ENCODE data around the gene ESRRG. TPM values are rescaled to one million over a fixed set of nuclear protein-coding genes. Genes with fewer than 3 reads are reported as not detected.

Gene ESRRG
- total RNA-seq, 1 experiment from 2014 or later = 0.44 TPM

GRCh38 chr1:216482620-216483019 is 240.6 kb downstream of the ESRRG start:
- no CpG with 5 or more reads among the region's 3 CpGs for WGBS (ENCODE audit: extremely low coverage, insufficient read length, low lambda C conversion rate)

More at GRCh38 chr1:216482620-216483019, 240.6 kb downstream of the ESRRG start:
- Mint-ChIP-seq H3K36me3 (ENCODE audit: insufficient read depth in 1 of 3, low read depth in 3 of 3) (peaks cover 0 to 6% (median 2%) of the 10 kb centered on the region in 3 experiments; a peak in 4 of 7 replicates), H3K9me3 (peaks cover 0 to 9% of the 10 kb centered on the region in 2 experiments; a peak in 2 of 5 replicates), H3K27ac (no peak overlapping the region), H3K27me3 (ENCODE audit: low read depth) (peaks cover 18% of the 10 kb centered on the region), H3K4me3 (no peak overlapping the region), H3K4me1 (peaks cover 5 to 10% of the 10 kb centered on the region in 2 experiments; a peak in 3 of 4 replicates)
- H3K79me1 ChIP-seq (ENCODE audit: insufficient read depth, low read depth, low read length, poor library complexity, severe bottlenecking) = no peaks in the 10 kb centered on the region
- no peak overlapping the region for H3K56ac ChIP-seq (ENCODE audit: insufficient read length, low read depth, low read length)
- no peak overlapping the region for H3K9ac ChIP-seq (ENCODE audit: extremely low read depth, insufficient read length, low read length)
- H3K9me3 ChIP-seq (ENCODE audit: control insufficient read depth, low read depth, low read length) = no peaks in the 10 kb centered on the region
- H4K8ac ChIP-seq (replicated peaks; ENCODE audit: insufficient read length, low read depth, low read length) = no peak overlapping the region
- no peak overlapping the region for H3K14ac ChIP-seq (ENCODE audit: insufficient read depth, low read length)
- H4K20me1 ChIP-seq (ENCODE audit: control insufficient read depth, insufficient read depth, insufficient read length) = no peaks in the 10 kb centered on the region
- H3K23ac ChIP-seq (ENCODE audit: insufficient read length, low read depth, low read length) = no peak overlapping the region
- H2AFZ ChIP-seq (ENCODE audit: low read length) = no peak overlapping the region
- no peak overlapping the region for H2BK12ac ChIP-seq (ENCODE audit: insufficient read length, low read depth, low read length)
- H2BK20ac ChIP-seq (ENCODE audit: low read depth, low read length, poor library complexity, severe bottlenecking) = no peak overlapping the region
- no peak overlapping the region for H3K27ac ChIP-seq (ENCODE audit: insufficient read length, low read depth, low read length)
- no peaks in the 10 kb centered on the region for H3K23me2 ChIP-seq (ENCODE audit: insufficient read length, low read depth, low read length, poor library complexity, severe bottlenecking)
- H3K27me3 ChIP-seq (ENCODE audit: insufficient read depth, low read length) = no peaks in the 10 kb centered on the region
- no peaks in the 10 kb centered on the region for H3K4me1 ChIP-seq (ENCODE audit: insufficient read depth, low read length)
- no peak overlapping the region for H2BK5ac ChIP-seq (ENCODE audit: insufficient read length, low read length)
- H3K4me2 ChIP-seq (ENCODE audit: insufficient read depth, insufficient read length, low read length) = no peak overlapping the region
- H2BK120ac ChIP-seq (ENCODE audit: low read depth, low read length, poor library complexity, severe bottlenecking) = no peak overlapping the region
- no peak overlapping the region for H3T11ph ChIP-seq (ENCODE audit: low read length)
- no peak overlapping the region for H3K4ac ChIP-seq (ENCODE audit: low read depth, low read length)
- no peak for DNase-seq
- H4K5ac ChIP-seq (ENCODE audit: insufficient read length, low read depth, low read length) = no peak overlapping the region
- no peak overlapping the region for H3K18ac ChIP-seq (ENCODE audit: insufficient read length, low read depth, low read length)
- no peak overlapping the region for H2BK15ac ChIP-seq (ENCODE audit: low read depth, low read length)
- no peak overlapping the region for H2AK5ac ChIP-seq (ENCODE audit: insufficient read length, low read length)
- no peaks in the 10 kb centered on the region for H3K79me2 ChIP-seq (ENCODE audit: insufficient read depth, low read length)
- no peak overlapping the region for H4K91ac ChIP-seq (ENCODE audit: insufficient read length, low read depth, low read length)
- TF ChIP-seq CTCF (conservative IDR thresholded peaks at IDR 0.05) = no peak

Measured in H9 (cell line).